GM18951 (cell line): ENCODE results near the gene ATP2A3.

Source experiments
- POLR2A ChIP-seq: IDR thresholded peaks from 4 replicates; pipeline ENCODE4 v1.6.1; 2011; ENCODE audit warnings: mild to moderate bottlenecking; ENCODE audit not compliant: insufficient read length, insufficient read depth; ENCODE audit errors: extremely low read depth
- in situ Hi-C: fragments of 300-500 bp; cut with MboI; formaldehyde crosslinking; loops from one replicate; pipeline ENCODE4 v1.12.0; 2022; ENCODE audit warnings: low sequenced_read_pairs, mixed read lengths, inconsistent platforms; ENCODE audit not compliant: unreplicated experiment

Gene ATP2A3

GRCh38 chr17:3917391-3917931, 46.8 kb downstream of the ATP2A3 start:
- in situ Hi-C loops, result no loop called here
- TF ChIP-seq POLR2A, result no peak

GRCh38 chr17:3916825-3917224, 47.4 kb downstream of the ATP2A3 start:
- in situ Hi-C loops, result no loop called here
- TF ChIP-seq POLR2A, result no peak

- in situ Hi-C loops, result no loop called here
These were observed 48.1 kb downstream of the ATP2A3 start, which contains the start of gene P2RX1 for GRCh38 chr17:3915995-3916696. TSS of gene P2RX1 (minus strand) at chr17:3916465. CDS start at chr17:3916225, 240 bp downstream.

GRCh38 chr17:3915581-3915994, 48.6 kb downstream of the ATP2A3 start:
- in situ Hi-C loops, result no loop called here
- no peak for TF ChIP-seq POLR2A

More at GRCh38 chr17:3915995-3916696, 48.1 kb downstream of the ATP2A3 start, which contains the start of gene P2RX1:
- TF ChIP-seq POLR2A, result no peak

GRCh38 chr17:3914312-3914670, 49.9 kb downstream of the ATP2A3 start:
- in situ Hi-C loops, result no loop called here
- TF ChIP-seq POLR2A, result peak; percentile 45

GRCh38 chr17:3913531-3914311, 50.5 kb downstream of the ATP2A3 start:
- in situ Hi-C loops, result no loop called here
- TF ChIP-seq POLR2A, result no peak

- in situ Hi-C loops, result no loop called here
- TF ChIP-seq POLR2A, result no peak
These were observed 51.4 kb downstream of the ATP2A3 start for GRCh38 chr17:3912827-3913226.

GRCh38 chr17:3911271-3912053, 52.8 kb downstream of the ATP2A3 start:
- no peak for TF ChIP-seq POLR2A
- in situ Hi-C loops, result no loop called here

- no peak for TF ChIP-seq POLR2A
- in situ Hi-C loops, result no loop called here
These were observed 53.6 kb downstream of the ATP2A3 start for GRCh38 chr17:3910420-3911270.

GRCh38 chr17:3909257-3909656, 55.0 kb downstream of the ATP2A3 start:
- no peak for TF ChIP-seq POLR2A
- in situ Hi-C loops, result no loop called here

GRCh38 chr17:3907483-3908216, 56.6 kb downstream of the ATP2A3 start:
- no peak for TF ChIP-seq POLR2A
- in situ Hi-C loops, result no loop called here

GRCh38 chr17:3906881-3907280, 57.4 kb downstream of the ATP2A3 start:
- in situ Hi-C loops, result no loop called here
- TF ChIP-seq POLR2A, result no peak
